EH (cell line): Measurements from ENCODE around the gene CTXND1.

ENCODE experiments used
- DNase-seq: peaks from one replicate; pipeline ENCODE4 v3.0.0-alpha.2; 2015; ENCODE audit warnings: low read depth

The CTXND1 gene

GRCh38 chr15:80251428-80252120 is 439 bp downstream of the CTXND1 start:
- no peak for DNase-seq

- no peak for DNase-seq
Measured at GRCh38 chr15:80250614-80251427, 1.2 kb downstream of the CTXND1 start.

- no peak for DNase-seq
Measured at GRCh38 chr15:80249973-80250372, 2.0 kb downstream of the CTXND1 start.

GRCh38 chr15:80247320-80247719 is 4.7 kb downstream of the CTXND1 start:
- no peak for DNase-seq

GRCh38 chr15:80246425-80246894 is 5.6 kb downstream of the CTXND1 start:
- DNase-seq, result no peak

GRCh38 chr15:80242802-80243201 is 9.2 kb downstream of the CTXND1 start:
- DNase-seq, result no peak

- DNase-seq, result peak; percentile 56
Measured at GRCh38 chr15:80242132-80242769, 9.8 kb downstream of the CTXND1 start.

- no peak for DNase-seq
Measured at GRCh38 chr15:80241508-80241907, 10.5 kb downstream of the CTXND1 start.

GRCh38 chr15:80240276-80240675 is 11.7 kb downstream of the CTXND1 start:
- no peak for DNase-seq

- peak; percentile 56 for DNase-seq
Measured at GRCh38 chr15:80234883-80235282, 17.1 kb downstream of the CTXND1 start.

GRCh38 chr15:80233581-80233980 is 18.4 kb downstream of the CTXND1 start:
- no peak for DNase-seq

GRCh38 chr15:80231371-80231770 is 20.6 kb downstream of the CTXND1 start:
- DNase-seq, result no peak

GRCh38 chr15:80228959-80229610 is 22.9 kb downstream of the CTXND1 start:
- peak; percentile 37 for DNase-seq

GRCh38 chr15:80219955-80220354 is 32.1 kb downstream of the CTXND1 start:
- no peak for DNase-seq

- DNase-seq, result no peak
Measured at GRCh38 chr15:80217327-80217900, 34.6 kb downstream of the CTXND1 start.

GRCh38 chr15:80216911-80217310 is 35.1 kb downstream of the CTXND1 start:
- DNase-seq, result no peak

- no peak for DNase-seq
Measured at GRCh38 chr15:80216141-80216540, 35.9 kb downstream of the CTXND1 start.

- no peak for DNase-seq
Measured at GRCh38 chr15:80214910-80215309, 37.1 kb downstream of the CTXND1 start.

- DNase-seq, result no peak
Measured at GRCh38 chr15:80211976-80212375, 40.0 kb downstream of the CTXND1 start.

GRCh38 chr15:80210611-80211573 is 41.1 kb downstream of the CTXND1 start:
- no peak for DNase-seq
